Left lobe of liver (tissue), 2 donors: Measurements from ENCODE around the gene UPF1. TPM values are rescaled to one million over a fixed set of nuclear protein-coding genes. Genes with fewer than 3 reads are reported as not detected.
A peak's percentile ranks its signal among the peaks of the same experiment; 100 is the strongest.
"Not testable (repeated sequence)": the region's sequence is repeated elsewhere in the genome, so short reads cannot be mapped to it uniquely, and the experiment has no call there.

Experiments used
- ATAC-seq: fragments of 200-7000 bp; cut with Tn5 transposase; one replicate; pipeline ENCODE4 v1.9.1; 2020; ENCODE audit warnings: mild to moderate bottlenecking, moderate library complexity
- DNase-seq: peaks from one replicate; pipeline ENCODE4 v3.0.0-alpha.2; 2020; ENCODE audit warnings: low spot score
- total RNA-seq: library from RNA; stranded (reverse); gene quantifications from one replicate; pipeline ENCODE4 v1.2.1, GENCODE V29; 2021
- donor health status: DM: no; HTN: no; CAD: no; lungs with moderate emphysema.
- donor health status: DM: no; HTN: yes; CAD: no.

The UPF1 gene
- total RNA-seq, 1 donor from 2014 or later = 43.5 TPM

- DNase-seq (no peak), ATAC-seq (no peak)
Measured at GRCh38 chr19:18798384-18799352, 33.1 kb upstream of the UPF1 start.

- DNase-seq = no peak
- ATAC-seq = no peak
Measured at GRCh38 chr19:18799389-18799970, 32.3 kb upstream of the UPF1 start.

DNA sequence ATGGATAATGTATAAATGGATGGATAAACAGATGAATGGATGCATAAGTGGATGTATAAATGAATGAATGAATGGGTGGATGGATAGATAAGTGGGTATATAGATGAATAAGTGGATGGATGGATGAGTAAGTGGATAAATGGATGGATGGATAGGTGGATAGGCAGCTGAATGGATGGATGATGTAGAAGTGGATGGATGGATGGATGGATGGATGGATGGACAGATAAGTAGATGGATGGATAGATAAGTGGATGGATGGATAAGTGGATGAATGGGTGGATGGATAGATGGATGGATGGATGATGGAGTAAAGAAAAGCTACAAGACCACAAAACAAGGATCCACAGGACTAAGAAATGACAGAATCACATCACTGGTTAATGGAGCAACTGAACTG lies 31.7 kb upstream of the UPF1 start:
- DNase-seq = no peak
- ATAC-seq = no peak

GRCh38 chr19:18800636-18801035 lies 31.1 kb upstream of the UPF1 start:
- DNase-seq = no peak
- ATAC-seq = no peak

DNA sequence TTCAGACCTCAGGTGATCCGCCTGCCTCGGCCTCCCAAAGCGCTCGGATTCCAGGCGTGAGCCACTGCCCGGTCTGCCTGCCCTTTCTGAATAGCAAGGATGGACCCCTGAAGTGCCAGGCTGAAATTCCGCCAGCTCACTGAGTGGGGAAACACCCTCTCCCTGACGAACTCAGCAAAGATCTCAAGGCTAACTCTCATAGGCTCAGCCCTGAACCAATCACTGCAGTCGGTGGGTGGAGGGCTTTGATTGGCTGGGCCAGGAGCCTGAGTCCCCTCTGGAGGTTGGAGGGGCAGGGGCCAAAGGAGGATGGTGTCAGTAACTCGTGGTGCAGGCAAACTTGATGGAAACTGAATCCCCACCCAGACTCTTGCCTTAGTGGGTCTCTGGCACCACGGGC lies 29.4 kb upstream of the UPF1 start:
- ATAC-seq (no peak), DNase-seq (no peak)

DNA sequence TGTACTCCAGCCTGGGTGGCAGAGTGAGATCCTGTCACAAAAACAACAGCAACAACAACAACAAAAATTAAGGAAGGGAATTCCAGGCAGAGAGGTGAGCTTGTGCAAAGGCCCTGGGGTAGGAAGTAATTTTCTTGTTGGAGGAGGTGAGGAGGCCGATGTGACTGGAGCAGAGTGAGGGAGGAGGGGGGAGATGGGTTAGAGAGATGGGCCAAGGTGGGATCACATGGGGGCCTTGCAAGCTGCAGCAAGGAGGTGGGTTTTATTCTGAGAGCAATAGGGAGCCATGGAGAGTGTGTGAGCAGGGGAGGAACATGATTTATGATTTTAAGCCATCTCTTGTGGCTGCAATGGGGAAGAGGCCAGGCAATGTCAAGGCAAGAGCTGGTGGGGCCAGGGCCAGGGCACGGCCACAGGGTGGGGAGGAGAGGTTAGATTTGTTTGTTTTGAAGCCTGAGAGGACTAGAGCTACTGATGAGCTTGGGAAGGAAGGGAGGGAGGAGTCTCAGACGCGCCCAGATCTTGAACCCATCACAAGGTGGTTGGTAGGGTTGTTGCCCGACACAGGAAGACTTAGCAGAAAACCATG lies 28.1 kb upstream of the UPF1 start:
- ATAC-seq (no peak), DNase-seq (no peak)

GRCh38 chr19:18804139-18804601 lies 27.6 kb upstream of the UPF1 start:
- no peak for DNase-seq
- no peak for ATAC-seq

DNA sequence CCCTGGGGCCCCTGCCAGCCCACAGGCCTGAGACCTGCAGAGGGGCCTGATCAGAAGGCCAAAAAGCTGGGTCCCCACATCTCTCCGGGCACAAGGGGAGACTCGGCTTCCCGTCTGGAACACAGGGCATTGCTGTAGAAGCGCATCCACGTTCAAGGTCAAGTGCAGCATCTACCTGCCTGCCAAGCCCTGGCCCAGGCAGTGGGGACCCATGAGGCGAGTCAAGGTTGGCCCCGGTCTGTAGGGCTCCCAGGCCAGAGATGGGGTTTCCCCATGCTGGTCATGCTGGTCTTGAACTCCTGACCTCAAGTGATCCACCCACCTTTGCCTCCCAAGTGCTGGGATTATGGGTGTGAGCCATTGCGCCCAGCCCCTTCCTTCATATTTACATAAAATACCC lies 27.1 kb upstream of the UPF1 start:
- ATAC-seq = no peak

GRCh38 chr19:18807861-18808331 lies 23.9 kb upstream of the UPF1 start:
- DNase-seq (no peak), ATAC-seq (no peak)

More for the DNA sequence above, 27.1 kb upstream of the UPF1 start:
- no peak for DNase-seq

DNA sequence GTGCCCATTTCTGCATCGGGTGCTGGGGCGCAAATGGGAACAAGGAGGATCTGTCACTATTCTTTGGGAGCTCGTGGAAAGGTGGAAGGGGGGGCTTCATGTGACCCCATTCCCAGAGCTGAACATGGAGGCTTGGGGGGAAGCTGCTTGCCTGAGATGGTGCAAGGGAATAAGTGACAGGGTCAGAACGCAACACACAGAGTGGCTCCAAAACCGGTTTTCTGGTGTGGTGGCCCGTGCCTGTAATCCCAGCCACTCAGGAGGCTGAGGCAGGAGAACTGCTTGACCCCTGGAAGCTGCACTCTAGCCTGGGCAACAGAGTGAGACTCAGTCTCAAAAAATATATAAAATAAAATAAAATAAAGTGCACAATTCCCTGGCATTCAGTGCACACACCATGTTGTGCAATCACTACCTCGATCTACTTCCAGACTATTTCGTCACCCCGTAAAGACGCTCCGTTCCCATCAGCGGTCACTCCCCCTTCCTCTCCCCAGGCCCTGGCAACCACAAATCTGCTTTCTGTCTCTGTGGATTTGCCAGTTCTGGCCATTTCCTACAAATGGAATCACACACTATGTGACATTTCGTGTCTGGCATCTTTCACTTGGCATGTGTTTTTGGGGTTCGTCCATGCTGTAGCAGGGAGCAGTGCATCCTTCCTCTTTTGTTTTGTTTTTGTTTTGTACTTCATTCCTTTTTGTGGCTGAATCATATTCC lies 22.4 kb upstream of the UPF1 start:
- DNase-seq (peak; percentile 63), ATAC-seq (peak; percentile 86)

GRCh38 chr19:18811638-18812037 lies 20.1 kb upstream of the UPF1 start:
- ATAC-seq = not testable (repeated sequence)

DNA sequence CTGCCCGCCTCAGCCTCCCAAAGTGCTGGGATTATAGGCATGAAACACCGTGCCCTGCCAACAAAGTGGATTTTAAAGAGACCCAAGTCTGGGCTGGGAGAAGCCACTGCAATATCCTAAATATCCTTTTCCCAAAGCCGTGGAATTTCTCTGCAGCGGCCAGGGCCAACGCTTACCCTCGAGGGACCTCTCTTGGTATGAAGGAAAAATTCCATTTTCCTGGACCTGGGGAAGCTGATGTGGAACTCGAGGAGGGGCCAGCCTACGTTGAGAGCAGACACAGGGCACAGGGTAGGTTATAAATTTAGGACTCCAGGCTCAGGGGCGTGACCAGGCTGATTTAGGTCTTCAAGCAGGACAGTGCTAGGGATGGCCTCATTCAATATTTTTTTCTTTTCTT lies 17.7 kb upstream of the UPF1 start:
- DNase-seq (no peak), ATAC-seq (no peak)

More at GRCh38 chr19:18811638-18812037, 20.1 kb upstream of the UPF1 start:
- not testable (repeated sequence) for DNase-seq

- ATAC-seq (no peak), DNase-seq (no peak)
Measured at GRCh38 chr19:18815673-18816072, 16.1 kb upstream of the UPF1 start.

- ATAC-seq = not testable (repeated sequence)
Measured at GRCh38 chr19:18816645-18817044, 15.1 kb upstream of the UPF1 start.

DNA sequence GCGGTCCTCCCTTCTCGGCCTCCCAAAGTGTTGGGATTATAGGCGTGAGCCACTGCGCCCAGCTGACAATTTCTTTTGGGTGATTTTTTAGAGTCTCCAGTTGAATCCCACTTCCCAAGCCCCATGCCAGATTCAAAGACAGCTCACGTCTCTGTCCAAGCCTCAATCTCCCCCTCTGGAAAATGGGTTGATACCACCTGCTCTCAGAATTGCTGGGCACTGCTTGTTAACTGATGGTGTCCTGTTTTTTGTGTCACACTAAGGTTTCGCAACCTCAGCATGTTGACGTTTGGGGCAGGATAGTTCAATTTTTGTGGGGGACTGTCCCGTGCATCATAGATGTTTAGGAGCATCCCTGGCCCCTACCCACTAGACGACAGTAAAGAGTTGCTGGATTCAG lies 14.2 kb upstream of the UPF1 start:
- ATAC-seq = no peak
- DNase-seq = no peak

More at GRCh38 chr19:18816645-18817044, 15.1 kb upstream of the UPF1 start:
- DNase-seq = not testable (repeated sequence)

GRCh38 chr19:18828786-18829185 lies 3.0 kb upstream of the UPF1 start:
- no peak for DNase-seq
- no peak for ATAC-seq

- ATAC-seq (no peak), DNase-seq (no peak)
Measured at GRCh38 chr19:18830488-18830887, 1.3 kb upstream of the UPF1 start.

DNA sequence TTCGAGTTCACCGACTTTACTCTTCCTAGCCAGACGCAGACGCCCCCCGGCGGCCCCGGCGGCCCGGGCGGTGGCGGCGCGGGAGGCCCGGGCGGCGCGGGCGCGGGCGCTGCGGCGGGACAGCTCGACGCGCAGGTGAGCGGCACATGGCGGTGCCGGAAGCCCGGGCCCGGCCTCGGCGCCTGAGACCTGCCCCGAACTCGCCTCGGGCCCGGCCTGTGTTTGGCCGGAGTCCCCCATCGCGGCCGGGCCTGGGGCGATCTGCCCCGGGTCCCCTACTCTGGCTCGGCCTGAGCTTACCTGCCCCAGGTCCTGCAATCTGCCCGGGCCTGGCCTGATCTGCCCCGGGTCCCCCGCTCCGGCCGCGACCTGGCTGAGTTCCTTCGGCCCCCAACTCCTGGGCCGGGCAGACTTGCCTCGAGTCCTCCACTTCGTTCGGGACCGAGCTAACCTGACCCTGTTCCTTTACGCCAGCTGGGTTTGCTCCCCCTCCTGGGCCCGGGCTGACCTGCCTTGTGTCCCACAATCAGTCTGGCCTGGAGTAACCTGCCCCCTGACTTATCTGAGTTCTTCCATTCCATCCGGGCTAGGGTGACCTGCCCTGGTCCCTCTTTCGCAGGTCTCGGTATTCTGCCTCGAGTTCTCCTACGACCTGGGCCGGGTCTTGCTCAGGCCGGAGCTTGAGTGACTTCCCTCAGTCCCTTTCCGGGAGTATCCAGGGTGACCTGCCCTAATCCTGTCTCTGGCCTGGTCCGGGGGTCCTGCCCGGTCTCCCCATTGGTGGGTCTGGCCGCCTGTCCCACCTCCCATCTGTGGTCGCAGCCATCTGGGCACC lies 764 bp downstream of the UPF1 start:
- no peak for DNase-seq
- peak; percentile 41 for ATAC-seq

DNA sequence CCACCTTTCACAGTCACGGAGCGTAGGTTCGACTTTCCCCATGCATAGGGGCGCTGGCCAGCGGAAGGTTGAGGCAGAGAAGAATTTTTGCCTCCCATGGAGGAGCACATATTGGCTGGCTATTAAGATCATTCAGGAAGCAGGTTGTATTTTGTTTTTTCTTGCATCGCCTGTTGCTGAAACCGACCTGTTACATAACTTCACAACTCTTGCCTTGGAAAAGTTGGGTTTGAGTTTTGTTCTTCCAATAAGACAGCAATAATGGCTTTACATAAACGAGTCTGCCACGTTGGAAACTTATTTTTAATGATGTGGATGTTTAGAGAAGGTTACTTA lies 1.4 kb downstream of the UPF1 start:
- DNase-seq (no peak), ATAC-seq (peak; percentile 2)
